Upper lobe of left lung (tissue), 4 donors: ENCODE data around the gene C15orf40.

Source experiments
- EP300 ChIP-seq, 4 donors: sonication (generic); formaldehyde crosslinking; IDR thresholded peaks; one replicate each; pipeline ENCODE4 v1.5.1; 2017; ENCODE audit warnings: antibody characterized with exemption in 4 of 4, control low read depth in 2 of 4
- TF ChIP-seq, protein P1 (sequence below), 6 experiments: fragments of 450-650 bp in 4 of 6; fragments of 200-600 bp in 2 of 6; sonication (generic) in 2 of 6; IDR thresholded peaks; one replicate each; pipeline ENCODE4 v1.5.1; 2016 to 2019; ENCODE audit warnings: antibody characterized with exemption in 6 of 6

DNA sequence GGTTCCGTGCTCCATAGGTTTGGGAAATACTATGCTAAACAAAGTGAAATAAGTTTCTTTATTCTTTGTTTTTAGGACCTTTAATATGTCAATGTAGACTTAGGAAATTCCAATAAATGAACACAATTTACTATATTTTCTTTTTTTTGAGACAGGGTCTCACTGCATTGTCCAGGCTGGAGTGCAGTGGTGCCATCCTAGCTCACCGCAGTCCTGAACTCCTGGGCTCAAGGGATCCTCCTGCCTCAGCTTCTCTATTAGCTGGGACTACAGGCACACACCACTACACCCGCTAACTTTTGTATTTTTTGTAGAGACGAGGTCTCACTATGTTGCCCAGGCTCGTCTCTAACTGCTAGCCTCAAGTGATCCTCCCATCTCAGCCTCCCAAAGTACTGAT lies 46.5 kb downstream of the C15orf40 start:
- TF ChIP-seq, protein P1, sequence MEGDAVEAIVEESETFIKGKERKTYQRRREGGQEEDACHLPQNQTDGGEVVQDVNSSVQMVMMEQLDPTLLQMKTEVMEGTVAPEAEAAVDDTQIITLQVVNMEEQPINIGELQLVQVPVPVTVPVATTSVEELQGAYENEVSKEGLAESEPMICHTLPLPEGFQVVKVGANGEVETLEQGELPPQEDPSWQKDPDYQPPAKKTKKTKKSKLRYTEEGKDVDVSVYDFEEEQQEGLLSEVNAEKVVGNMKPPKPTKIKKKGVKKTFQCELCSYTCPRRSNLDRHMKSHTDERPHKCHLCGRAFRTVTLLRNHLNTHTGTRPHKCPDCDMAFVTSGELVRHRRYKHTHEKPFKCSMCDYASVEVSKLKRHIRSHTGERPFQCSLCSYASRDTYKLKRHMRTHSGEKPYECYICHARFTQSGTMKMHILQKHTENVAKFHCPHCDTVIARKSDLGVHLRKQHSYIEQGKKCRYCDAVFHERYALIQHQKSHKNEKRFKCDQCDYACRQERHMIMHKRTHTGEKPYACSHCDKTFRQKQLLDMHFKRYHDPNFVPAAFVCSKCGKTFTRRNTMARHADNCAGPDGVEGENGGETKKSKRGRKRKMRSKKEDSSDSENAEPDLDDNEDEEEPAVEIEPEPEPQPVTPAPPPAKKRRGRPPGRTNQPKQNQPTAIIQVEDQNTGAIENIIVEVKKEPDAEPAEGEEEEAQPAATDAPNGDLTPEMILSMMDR (IDR thresholded peaks at IDR 0.05): no peak
- TF ChIP-seq EP300 (IDR thresholded peaks at IDR 0.05): no peak
